ENCODE results near the gene TRABD2B. TPM values are rescaled to one million over a fixed set of nuclear protein-coding genes. Genes with fewer than 3 reads are reported as not detected.

TRABD2B gene
- total and polyA plus RNA-seq, 12 donors, result 0.33 to 3.3 (median 0.83) TPM

GRCh38 chr1:47794530-47794929, 202.7 kb downstream of the TRABD2B start:
- Histone ChIP-seq H3K4me1 (replicated peaks in 1 of 2) (no peaks in the 10 kb centered on the region), H3K9me3 (replicated peaks in 1 of 3) (no peaks in the 10 kb centered on the region), H3K27me3 (no peaks in the 10 kb centered on the region), H3K27ac (no peak overlapping the region), H3K36me3 (replicated peaks in 1 of 2) (no peaks in the 10 kb centered on the region), H3K4me3 (no peak overlapping the region)
- no peak for DNase-seq
- 91 to 95% (median 94%) methylated on average over 9 of the region's 9 CpGs for WGBS, 4 donors
- intact Hi-C loops (cut with DNase I), result no loop called here
- no peak for TF ChIP-seq POLR2A (IDR thresholded peaks at IDR 0.05)
- no peak for TF ChIP-seq CTCF (IDR thresholded peaks at IDR 0.05)

DNA sequence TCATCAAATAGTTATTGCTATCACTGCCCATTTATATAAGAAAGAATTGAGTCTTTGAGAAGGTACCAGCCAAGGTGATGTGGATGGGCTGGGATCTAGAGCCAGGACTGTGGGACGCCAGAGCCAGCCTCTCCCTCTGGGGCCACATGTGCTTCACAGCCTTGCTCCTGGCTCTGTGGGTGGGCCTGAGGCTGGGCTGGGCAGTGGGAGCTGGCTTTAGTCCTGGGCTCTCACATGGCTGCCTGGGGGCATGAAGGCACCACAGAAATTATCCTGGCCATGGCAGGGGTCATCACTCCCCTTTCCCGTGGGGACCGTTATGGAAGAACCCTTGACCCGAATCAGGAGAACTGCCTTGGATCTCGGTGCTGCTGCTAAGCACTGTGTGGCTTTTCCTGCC, 203.1 kb downstream of the TRABD2B start:
- Histone ChIP-seq H3K9me3 (replicated peaks in 1 of 3) (no peaks in the 10 kb centered on the region), H3K27me3 (no peaks in the 10 kb centered on the region), H3K36me3 (replicated peaks in 1 of 2) (no peaks in the 10 kb centered on the region), H3K4me3 (no peak overlapping the region), H3K27ac (no peak overlapping the region), H3K4me1 (replicated peaks in 1 of 2) (no peaks in the 10 kb centered on the region)
- 62 to 75% (median 69%) methylated on average over 4 to 5 of the region's 5 CpGs for WGBS, 4 donors
- no peak for DNase-seq
- TF ChIP-seq CTCF (IDR thresholded peaks at IDR 0.05), result no peak
- TF ChIP-seq POLR2A (IDR thresholded peaks at IDR 0.05), result no peak
- intact Hi-C loops (cut with DNase I), result no loop called here

GRCh38 chr1:47793563-47793962, 203.6 kb downstream of the TRABD2B start:
- no peak overlapping the region for H3K4me3 ChIP-seq
- TF ChIP-seq POLR2A (IDR thresholded peaks at IDR 0.05) (no peak), CTCF (IDR thresholded peaks at IDR 0.05) (no peak)
- no peak overlapping the region for H3K27ac ChIP-seq
- no peaks in the 10 kb centered on the region for H3K27me3 ChIP-seq
- intact Hi-C loops (cut with DNase I), result no loop called here
- H3K4me1 ChIP-seq (replicated peaks in 1 of 2), result no peaks in the 10 kb centered on the region
- H3K9me3 ChIP-seq (replicated peaks in 1 of 3), result no peaks in the 10 kb centered on the region
- DNase-seq, result no peak
- no peaks in the 10 kb centered on the region for H3K36me3 ChIP-seq (replicated peaks in 1 of 2)

DNA sequence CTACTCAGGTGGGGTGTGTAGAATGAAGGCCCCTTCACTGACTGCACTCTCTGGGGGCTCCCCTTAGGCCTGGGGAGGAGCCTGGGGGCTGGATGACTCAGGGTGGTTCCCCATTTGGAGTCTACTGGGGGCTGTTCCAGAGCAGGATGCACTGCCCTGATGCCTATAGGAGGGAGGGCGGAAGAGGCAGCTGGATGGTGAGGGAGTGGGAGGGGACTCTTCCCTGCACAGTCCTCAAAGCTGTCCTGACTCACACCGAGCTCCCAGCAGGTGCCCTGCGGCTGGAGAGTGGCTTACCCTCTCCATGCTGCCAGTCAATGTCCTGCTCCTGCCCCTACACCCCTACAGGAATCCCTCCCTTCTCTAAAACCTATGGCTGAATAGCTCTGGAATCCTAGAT, 204.4 kb downstream of the TRABD2B start:
- intact Hi-C loops (cut with DNase I), result no loop called here
- Histone ChIP-seq H3K9me3 (replicated peaks in 1 of 3) (no peaks in the 10 kb centered on the region), H3K36me3 (replicated peaks in 1 of 2) (no peaks in the 10 kb centered on the region), H3K27me3 (no peaks in the 10 kb centered on the region), H3K4me1 (replicated peaks in 1 of 2) (no peaks in the 10 kb centered on the region), H3K27ac (no peak overlapping the region), H3K4me3 (no peak overlapping the region)
- no peak for TF ChIP-seq CTCF (IDR thresholded peaks at IDR 0.05)
- TF ChIP-seq POLR2A (IDR thresholded peaks at IDR 0.05), result no peak
- WGBS, 4 donors, result 66 to 100% (median 88%) methylated on average over 1 to 3 of the region's 3 CpGs; no CpG with 5 or more reads in 1 of the 4 donors
- DNase-seq, result no peak
